DND-41 (cell line): ENCODE data around the gene KCNIP1.

Experiments
- EZH2 ChIP-seq: IDR thresholded peaks from 3 replicates; pipeline ENCODE4 v1.6.1; 2012; ENCODE audit warnings: borderline replicate concordance, low read depth, mild to moderate bottlenecking, moderate library complexity, low read length, inconsistent platforms; ENCODE audit not compliant: severe bottlenecking
- TF ChIP-seq, protein P1 (sequence below): IDR thresholded peaks from 2 replicates; pipeline ENCODE4 v1.5.1; 2012; ENCODE audit warnings: borderline replicate concordance, low read length, moderate library complexity, mild to moderate bottlenecking; ENCODE audit not compliant: poor library complexity, severe bottlenecking; ENCODE audit errors: extremely low read depth

GRCh38 chr5:170628691-170629565 lies 125.1 kb downstream of the KCNIP1 start:
- TF ChIP-seq, protein P1, sequence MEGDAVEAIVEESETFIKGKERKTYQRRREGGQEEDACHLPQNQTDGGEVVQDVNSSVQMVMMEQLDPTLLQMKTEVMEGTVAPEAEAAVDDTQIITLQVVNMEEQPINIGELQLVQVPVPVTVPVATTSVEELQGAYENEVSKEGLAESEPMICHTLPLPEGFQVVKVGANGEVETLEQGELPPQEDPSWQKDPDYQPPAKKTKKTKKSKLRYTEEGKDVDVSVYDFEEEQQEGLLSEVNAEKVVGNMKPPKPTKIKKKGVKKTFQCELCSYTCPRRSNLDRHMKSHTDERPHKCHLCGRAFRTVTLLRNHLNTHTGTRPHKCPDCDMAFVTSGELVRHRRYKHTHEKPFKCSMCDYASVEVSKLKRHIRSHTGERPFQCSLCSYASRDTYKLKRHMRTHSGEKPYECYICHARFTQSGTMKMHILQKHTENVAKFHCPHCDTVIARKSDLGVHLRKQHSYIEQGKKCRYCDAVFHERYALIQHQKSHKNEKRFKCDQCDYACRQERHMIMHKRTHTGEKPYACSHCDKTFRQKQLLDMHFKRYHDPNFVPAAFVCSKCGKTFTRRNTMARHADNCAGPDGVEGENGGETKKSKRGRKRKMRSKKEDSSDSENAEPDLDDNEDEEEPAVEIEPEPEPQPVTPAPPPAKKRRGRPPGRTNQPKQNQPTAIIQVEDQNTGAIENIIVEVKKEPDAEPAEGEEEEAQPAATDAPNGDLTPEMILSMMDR: no peak
- no peak for TF ChIP-seq EZH2
